Uterus (tissue), 4 donors: ENCODE measurements around the gene ASCC3. TPM values are rescaled to one million over a fixed set of nuclear protein-coding genes. Genes with fewer than 3 reads are reported as not detected.
"Not testable (repeated sequence)": the region's sequence is repeated elsewhere in the genome, so short reads cannot be mapped to it uniquely, and the experiment has no call there.

Source experiments
- DNase-seq, 2 donors: peaks; one replicate each; pipeline ENCODE4 v3.0.0-alpha.2; 2019 to 2020
- H3K27ac ChIP-seq, 2 donors: fragments of 200-600 bp; sonication (generic); 1 replicate in 1 of 2; 2 replicates in 1 of 2; pipeline ENCODE4 v1.5.1; 2016 to 2018
- H3K27me3 ChIP-seq, 2 donors: fragments of 200-600 bp; sonication (generic); one replicate each; pipeline ENCODE4 v1.5.1; 2018 to 2019; ENCODE audit warnings: control low read depth in 1 of 2
- H3K36me3 ChIP-seq, 2 donors: fragments of 200-600 bp; sonication (generic); one replicate each; pipeline ENCODE4 v1.5.1; 2019; ENCODE audit warnings: control low read depth in 1 of 2
- H3K4me1 ChIP-seq, 2 donors: fragments of 200-600 bp; sonication (generic); one replicate each; pipeline ENCODE4 v1.5.1; 2018 to 2019; ENCODE audit warnings: control low read depth in 1 of 2
- H3K4me3 ChIP-seq, 2 donors: fragments of 200-600 bp; sonication (generic); 1 replicate in 1 of 2; 2 replicates in 1 of 2; pipeline ENCODE4 v1.5.1; 2018 to 2019; ENCODE audit warnings: mild to moderate bottlenecking in 1 of 2
- H3K9me3 ChIP-seq, 2 donors: fragments of 200-600 bp; sonication (generic); one replicate each; pipeline ENCODE4 v1.5.1; 2019; ENCODE audit warnings: control low read depth in 1 of 2
- CTCF ChIP-seq, 4 experiments: fragments of 200-600 bp in 2 of 4; fragments of 450-650 bp in 2 of 4; sonication (generic) in 2 of 4; IDR thresholded peaks; one replicate each; pipeline ENCODE4 v1.5.1; 2016 to 2019; ENCODE audit warnings: antibody characterized with exemption in 4 of 4, mild to moderate bottlenecking in 2 of 4, moderate library complexity in 1 of 4
- POLR2A ChIP-seq, 2 donors: fragments of 450-650 bp; IDR thresholded peaks; one replicate each; pipeline ENCODE4 v1.6.1; 2016; ENCODE audit warnings: antibody characterized with exemption in 2 of 2, mild to moderate bottlenecking in 1 of 2, moderate library complexity in 1 of 2
- intact Hi-C: fragments of 100-400 bp; cut with DNase I; formaldehyde crosslinking; loops from one replicate; pipeline ENCODE4 v1.15.1; 2023; ENCODE audit warnings: low total_unique reads
- total RNA-seq, 4 donors: library from RNA; depleted of rRNA in 3 of 4; stranded (reverse); fragments of >200 nt in 3 of 4; gene quantifications; one replicate each; pipeline versions ENCODE4 v1.1.0 to v1.2.4, GENCODE V29; 2014 to 2023
- donor health status: DM: yes; HTN: yes; CAD: no.

Gene ASCC3
- total RNA-seq, 4 donors from 2014 or later = 14.3 to 92.4 (median 33.2) TPM

- intact Hi-C loops = no loop called here
These were observed 43.1 kb downstream of the ASCC3 start for GRCh38 chr6:100838011-100838410.

GRCh38 chr6:100833972-100834574, 47.1 kb downstream of the ASCC3 start:
- H3K9me3 ChIP-seq = no peaks in the 10 kb centered on the region
- no peaks in the 10 kb centered on the region for H3K27me3 ChIP-seq
- H3K4me1 ChIP-seq = no peaks in the 10 kb centered on the region
- no peak for DNase-seq
- H3K27ac ChIP-seq = no peak overlapping the region
- intact Hi-C loops = no loop called here
- no peaks in the 10 kb centered on the region for H3K36me3 ChIP-seq
- no peak overlapping the region for H3K4me3 ChIP-seq
- TF ChIP-seq CTCF (IDR thresholded peaks at IDR 0.05) (no peak), POLR2A (IDR thresholded peaks at IDR 0.05) (no peak)

More at GRCh38 chr6:100838011-100838410, 43.1 kb downstream of the ASCC3 start:
- Histone ChIP-seq H3K4me3 (no peak overlapping the region), H3K36me3 (no peaks in the 10 kb centered on the region), H3K4me1 (no peaks in the 10 kb centered on the region), H3K27me3 (no peaks in the 10 kb centered on the region), H3K27ac (no peak overlapping the region), H3K9me3 (no peaks in the 10 kb centered on the region)
- TF ChIP-seq POLR2A (IDR thresholded peaks at IDR 0.05) = no peak
- TF ChIP-seq CTCF (IDR thresholded peaks at IDR 0.05) = no peak
- DNase-seq = no peak

- H3K9me3 ChIP-seq, H3K27ac ChIP-seq, DNase-seq, H3K27me3 ChIP-seq, intact Hi-C loops, H3K4me3 ChIP-seq, H3K4me1 ChIP-seq, H3K36me3 ChIP-seq: not testable (repeated sequence)
These were observed 52.0 kb downstream of the ASCC3 start for GRCh38 chr6:100829077-100829595.

GRCh38 chr6:100823041-100823440, 58.1 kb downstream of the ASCC3 start:
- Histone ChIP-seq H3K9me3 (no peaks in the 10 kb centered on the region), H3K4me3 (no peak overlapping the region), H3K36me3 (no peaks in the 10 kb centered on the region), H3K27ac (no peak overlapping the region), H3K4me1 (no peaks in the 10 kb centered on the region), H3K27me3 (no peaks in the 10 kb centered on the region)
- intact Hi-C loops = no loop called here
- TF ChIP-seq POLR2A (IDR thresholded peaks at IDR 0.05) (no peak), CTCF (IDR thresholded peaks at IDR 0.05) (no peak)
- DNase-seq = no peak

GRCh38 chr6:100818066-100818465, 63.1 kb downstream of the ASCC3 start:
- no peak overlapping the region for H3K4me3 ChIP-seq
- H3K27me3 ChIP-seq = no peaks in the 10 kb centered on the region
- no peaks in the 10 kb centered on the region for H3K36me3 ChIP-seq
- TF ChIP-seq POLR2A (IDR thresholded peaks at IDR 0.05) (no peak), CTCF (IDR thresholded peaks at IDR 0.05) (no peak)
- H3K4me1 ChIP-seq = no peaks in the 10 kb centered on the region
- no peak for DNase-seq
- intact Hi-C loops = no loop called here
- no peaks in the 10 kb centered on the region for H3K9me3 ChIP-seq
- H3K27ac ChIP-seq = no peak overlapping the region
